ENCODE measurements around the gene GRK5.

The GRK5 gene

DNA sequence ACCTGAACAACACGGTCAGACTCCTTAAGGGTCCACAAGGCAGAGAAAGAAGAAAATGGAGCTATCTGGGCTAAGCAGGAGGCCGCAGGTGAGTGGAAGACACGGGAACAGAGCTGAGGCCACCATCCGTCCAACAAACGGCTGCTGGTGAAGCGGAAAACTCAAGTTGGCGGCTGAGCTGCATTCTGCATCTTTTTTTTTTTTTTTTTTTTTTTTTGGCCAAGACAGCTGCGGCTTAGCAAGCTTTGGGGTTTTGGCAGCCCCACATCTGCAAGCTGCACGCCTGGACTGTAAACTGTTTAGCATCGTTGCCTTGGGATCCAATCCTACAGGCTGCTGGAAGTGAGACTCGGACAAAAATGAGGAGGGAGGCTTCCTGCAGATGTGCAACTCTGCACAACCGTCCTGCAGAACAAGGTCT, 297.8 kb downstream of the GRK5 start:
- TF ChIP-seq, protein P1, sequence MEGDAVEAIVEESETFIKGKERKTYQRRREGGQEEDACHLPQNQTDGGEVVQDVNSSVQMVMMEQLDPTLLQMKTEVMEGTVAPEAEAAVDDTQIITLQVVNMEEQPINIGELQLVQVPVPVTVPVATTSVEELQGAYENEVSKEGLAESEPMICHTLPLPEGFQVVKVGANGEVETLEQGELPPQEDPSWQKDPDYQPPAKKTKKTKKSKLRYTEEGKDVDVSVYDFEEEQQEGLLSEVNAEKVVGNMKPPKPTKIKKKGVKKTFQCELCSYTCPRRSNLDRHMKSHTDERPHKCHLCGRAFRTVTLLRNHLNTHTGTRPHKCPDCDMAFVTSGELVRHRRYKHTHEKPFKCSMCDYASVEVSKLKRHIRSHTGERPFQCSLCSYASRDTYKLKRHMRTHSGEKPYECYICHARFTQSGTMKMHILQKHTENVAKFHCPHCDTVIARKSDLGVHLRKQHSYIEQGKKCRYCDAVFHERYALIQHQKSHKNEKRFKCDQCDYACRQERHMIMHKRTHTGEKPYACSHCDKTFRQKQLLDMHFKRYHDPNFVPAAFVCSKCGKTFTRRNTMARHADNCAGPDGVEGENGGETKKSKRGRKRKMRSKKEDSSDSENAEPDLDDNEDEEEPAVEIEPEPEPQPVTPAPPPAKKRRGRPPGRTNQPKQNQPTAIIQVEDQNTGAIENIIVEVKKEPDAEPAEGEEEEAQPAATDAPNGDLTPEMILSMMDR (IDR thresholded peaks at IDR 0.05; ENCODE audit: low read length, missing control alignments): no peak
- DNase-seq (ENCODE audit: low read depth): no peak
- no peak overlapping the region for H3K4me3 ChIP-seq (replicated peaks; ENCODE audit: low read depth, low read length)

All from fibroblast of pulmonary artery (primary cell).